DND-41 (cell line): Measurements from ENCODE around the gene SH3RF3.

ENCODE experiments used
- CTCF ChIP-seq: IDR thresholded peaks from 2 replicates; pipeline ENCODE4 v1.5.1; 2012; ENCODE audit warnings: borderline replicate concordance, low read length, moderate library complexity, mild to moderate bottlenecking; ENCODE audit not compliant: poor library complexity, severe bottlenecking; ENCODE audit errors: extremely low read depth
- EZH2 ChIP-seq: IDR thresholded peaks from 3 replicates; pipeline ENCODE4 v1.6.1; 2012; ENCODE audit warnings: borderline replicate concordance, low read depth, mild to moderate bottlenecking, moderate library complexity, low read length, inconsistent platforms; ENCODE audit not compliant: severe bottlenecking

DNA sequence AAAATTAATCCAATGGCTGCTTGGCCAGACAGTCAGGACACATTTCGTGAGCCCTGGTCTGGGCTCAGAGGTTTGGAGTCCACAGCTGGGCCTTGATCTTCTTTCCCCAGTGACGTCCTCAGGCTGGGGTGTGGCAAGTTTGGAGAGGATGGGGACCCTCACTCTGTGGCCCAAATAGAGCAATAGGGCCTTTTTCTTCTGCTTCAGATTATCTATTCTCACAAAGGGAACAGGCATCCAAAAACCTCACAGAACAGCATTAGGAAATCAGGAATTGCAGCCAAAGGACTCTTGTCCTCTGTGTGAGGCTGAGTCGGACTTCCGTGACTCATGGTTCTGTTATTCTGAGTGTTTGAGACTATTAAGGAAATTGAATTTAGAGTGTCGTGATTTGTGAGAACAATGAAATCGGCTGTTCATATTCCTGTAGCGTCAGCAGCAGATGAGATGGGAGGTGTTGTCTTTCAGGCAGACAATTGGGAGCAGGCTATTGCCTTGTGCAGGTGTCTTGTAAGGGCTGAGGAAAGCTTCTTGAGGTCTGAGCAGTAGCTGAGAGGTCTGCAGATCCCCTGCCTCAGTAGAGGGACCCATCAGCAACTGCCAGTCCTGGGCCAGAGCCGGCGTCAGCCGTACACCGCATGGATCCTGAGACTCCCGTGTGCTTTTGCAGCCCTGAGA lies 113.8 kb downstream of the SH3RF3 start:
- TF ChIP-seq CTCF (no peak), EZH2 (no peak)
